ENCODE data around the gene PPIL4.
"Not testable (repeated sequence)": the region's sequence is repeated elsewhere in the genome, so short reads cannot be mapped to it uniquely, and the experiment has no call there.

Gene PPIL4

GRCh38 chr6:149501201-149501600 lies 44.6 kb downstream of the PPIL4 start:
- no peaks in the 10 kb centered on the region for H3K27me3 ChIP-seq
- no peaks in the 10 kb centered on the region for H3K4me1 ChIP-seq
- H3K4me2 ChIP-seq = no peak overlapping the region
- no peaks in the 10 kb centered on the region for H4K20me1 ChIP-seq
- H3K9me3 ChIP-seq = no peaks in the 10 kb centered on the region
- TF ChIP-seq Cebpa-rat (IDR thresholded peaks at IDR 0.05) = no peak
- peaks cover 44% of the 10 kb centered on the region for H3K36me3 ChIP-seq
- H3K27ac ChIP-seq = no peak overlapping the region
- no peak overlapping the region for H3K4me3 ChIP-seq
- no peak overlapping the region for H3K9ac ChIP-seq

DNA sequence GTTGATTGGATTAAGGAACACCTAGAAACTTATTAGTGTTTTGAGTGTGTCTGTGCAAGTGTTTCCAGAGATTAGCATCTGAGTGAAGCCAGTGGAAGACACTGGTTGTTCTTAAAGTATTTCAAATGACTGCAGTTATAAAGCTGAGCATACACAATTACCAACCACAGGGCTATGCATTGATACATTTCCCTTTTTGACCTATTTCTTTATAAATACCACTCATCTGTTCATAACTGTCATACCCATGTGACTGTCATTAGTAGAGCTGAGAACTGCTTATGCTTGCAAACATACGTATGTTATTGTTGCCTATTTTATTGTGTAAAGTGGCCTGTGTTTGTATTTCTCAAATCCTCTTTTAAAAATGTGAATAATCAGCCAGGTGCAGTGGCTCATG lies 45.7 kb downstream of the PPIL4 start:
- no peak overlapping the region for H3K27ac ChIP-seq
- no peak for TF ChIP-seq Cebpa-rat (IDR thresholded peaks at IDR 0.05)

GRCh38 chr6:149499066-149499465 lies 46.8 kb downstream of the PPIL4 start:
- Histone ChIP-seq H3K4me3 (no peak overlapping the region), H3K27me3 (no peaks in the 10 kb centered on the region), H3K4me1 (no peaks in the 10 kb centered on the region), H3K9ac (no peak overlapping the region), H3K36me3 (peaks cover 32% of the 10 kb centered on the region), H4K20me1 (no peaks in the 10 kb centered on the region), H3K27ac (no peak overlapping the region), H3K9me3 (no peaks in the 10 kb centered on the region), H3K4me2 (no peak overlapping the region)
- TF ChIP-seq Cebpa-rat (IDR thresholded peaks at IDR 0.05) = no peak

More for the DNA sequence above, 45.7 kb downstream of the PPIL4 start:
- Histone ChIP-seq H3K4me3 (no peak overlapping the region), H4K20me1 (no peaks in the 10 kb centered on the region), H3K9me3 (no peaks in the 10 kb centered on the region), H3K27me3 (no peaks in the 10 kb centered on the region), H3K4me2 (no peak overlapping the region), H3K9ac (no peak overlapping the region), H3K36me3 (peaks cover 33% of the 10 kb centered on the region), H3K4me1 (no peaks in the 10 kb centered on the region)

DNA sequence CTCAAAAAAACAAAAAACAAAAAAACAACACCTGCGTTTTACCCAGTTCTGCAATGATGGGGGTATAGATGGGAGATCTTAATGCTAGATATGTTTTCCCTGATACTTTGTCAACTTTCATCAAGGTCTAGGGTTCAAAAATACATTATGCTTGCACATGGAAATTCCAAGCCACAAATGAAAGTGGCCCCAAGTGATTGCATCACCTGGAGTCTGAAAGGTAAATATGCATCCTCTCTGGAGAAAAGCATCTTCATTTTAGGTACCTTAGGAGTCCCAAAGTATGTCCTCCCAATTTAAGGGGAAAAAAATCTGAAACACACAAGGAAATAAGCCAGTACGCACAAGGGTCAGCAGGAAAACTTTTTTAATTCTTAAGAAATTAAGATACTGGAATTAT lies 48.5 kb downstream of the PPIL4 start:
- H3K36me3 ChIP-seq = peaks cover 29% of the 10 kb centered on the region
- no peak overlapping the region for H3K27ac ChIP-seq
- TF ChIP-seq Cebpa-rat (IDR thresholded peaks at IDR 0.05) = no peak
- no peaks in the 10 kb centered on the region for H3K4me1 ChIP-seq
- H3K27me3 ChIP-seq = no peaks in the 10 kb centered on the region
- no peak overlapping the region for H3K4me3 ChIP-seq
- H4K20me1 ChIP-seq = no peaks in the 10 kb centered on the region
- no peak overlapping the region for H3K9ac ChIP-seq
- H3K4me2 ChIP-seq = no peak overlapping the region
- H3K9me3 ChIP-seq = no peaks in the 10 kb centered on the region

GRCh38 chr6:149496597-149496996 lies 49.2 kb downstream of the PPIL4 start:
- H3K36me3 ChIP-seq = peaks cover 26% of the 10 kb centered on the region
- H3K9ac ChIP-seq, H3K27me3 ChIP-seq, H3K4me3 ChIP-seq, H3K27ac ChIP-seq, H4K20me1 ChIP-seq, H3K4me1 ChIP-seq, H3K9me3 ChIP-seq, H3K4me2 ChIP-seq: not testable (repeated sequence)

GRCh38 chr6:149495349-149496016 lies 50.4 kb downstream of the PPIL4 start:
- not testable (repeated sequence) for H3K4me2 ChIP-seq, H3K4me3 ChIP-seq

GRCh38 chr6:149494810-149495209 lies 51.0 kb downstream of the PPIL4 start:
- H3K27me3 ChIP-seq, H3K9me3 ChIP-seq, H3K4me2 ChIP-seq: not testable (repeated sequence)

More at GRCh38 chr6:149495349-149496016, 50.4 kb downstream of the PPIL4 start:
- not testable (repeated sequence) for H4K20me1 ChIP-seq, H3K27ac ChIP-seq, H3K9me3 ChIP-seq, H3K9ac ChIP-seq, H3K4me1 ChIP-seq, H3K27me3 ChIP-seq
- peaks cover 26% of the 10 kb centered on the region for H3K36me3 ChIP-seq

DNA sequence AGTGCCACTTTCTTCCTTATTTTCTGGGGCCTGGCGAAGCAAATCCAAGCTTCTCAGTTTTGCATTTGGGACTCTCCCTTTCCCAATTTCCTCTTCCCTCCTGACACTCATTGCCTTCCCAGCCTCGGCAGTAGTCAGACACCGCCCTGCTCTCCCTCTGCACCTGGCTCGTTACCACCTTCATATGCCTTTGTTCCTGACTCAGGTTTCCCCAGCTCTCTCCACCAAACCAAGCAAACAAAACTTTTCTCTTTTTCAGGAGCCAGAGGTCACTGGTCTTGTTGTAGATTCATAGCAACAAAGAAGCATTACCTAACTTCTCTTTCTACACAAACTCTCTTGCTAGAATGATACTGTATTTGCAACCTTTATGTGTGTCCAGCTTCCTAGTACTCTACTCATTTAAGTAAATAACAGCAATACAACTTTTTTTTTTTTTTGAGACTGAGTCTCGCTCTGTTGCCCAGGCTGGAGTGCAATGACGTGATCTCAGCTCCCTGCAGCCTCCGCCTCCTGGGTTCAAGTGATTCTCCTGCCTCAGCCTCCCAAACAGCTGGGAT lies 52.0 kb downstream of the PPIL4 start:
- Histone ChIP-seq H4K20me1 (no peaks in the 10 kb centered on the region), H3K27ac (no peak overlapping the region), H3K4me2 (no peak overlapping the region), H3K9ac (no peak overlapping the region), H3K9me3 (no peaks in the 10 kb centered on the region), H3K4me1 (peaks cover 19% of the 10 kb centered on the region), H3K36me3 (peaks cover 16% of the 10 kb centered on the region), H3K4me3 (no peak overlapping the region), H3K27me3 (no peaks in the 10 kb centered on the region)
- TF ChIP-seq Cebpa-rat (IDR thresholded peaks at IDR 0.05) = no peak

More at GRCh38 chr6:149494810-149495209, 51.0 kb downstream of the PPIL4 start:
- H3K36me3 ChIP-seq = peaks cover 25% of the 10 kb centered on the region
- H4K20me1 ChIP-seq, H3K9ac ChIP-seq, H3K27ac ChIP-seq, H3K4me1 ChIP-seq, H3K4me3 ChIP-seq: not testable (repeated sequence)

GRCh38 chr6:149492798-149493343 lies 53.0 kb downstream of the PPIL4 start:
- H3K36me3 ChIP-seq = peaks cover 11% of the 10 kb centered on the region; the same call in 1 of the 2 replicates
- TF ChIP-seq Cebpa-rat (IDR thresholded peaks at IDR 0.05) = no peak
- H4K20me1 ChIP-seq = no peaks in the 10 kb centered on the region
- H3K4me3 ChIP-seq = no peak overlapping the region
- peaks cover 27% of the 10 kb centered on the region for H3K4me1 ChIP-seq
- no peak overlapping the region for H3K9ac ChIP-seq
- H3K27me3 ChIP-seq = no peaks in the 10 kb centered on the region
- no peak overlapping the region for H3K27ac ChIP-seq
- no peak overlapping the region for H3K4me2 ChIP-seq
- no peaks in the 10 kb centered on the region for H3K9me3 ChIP-seq

DNA sequence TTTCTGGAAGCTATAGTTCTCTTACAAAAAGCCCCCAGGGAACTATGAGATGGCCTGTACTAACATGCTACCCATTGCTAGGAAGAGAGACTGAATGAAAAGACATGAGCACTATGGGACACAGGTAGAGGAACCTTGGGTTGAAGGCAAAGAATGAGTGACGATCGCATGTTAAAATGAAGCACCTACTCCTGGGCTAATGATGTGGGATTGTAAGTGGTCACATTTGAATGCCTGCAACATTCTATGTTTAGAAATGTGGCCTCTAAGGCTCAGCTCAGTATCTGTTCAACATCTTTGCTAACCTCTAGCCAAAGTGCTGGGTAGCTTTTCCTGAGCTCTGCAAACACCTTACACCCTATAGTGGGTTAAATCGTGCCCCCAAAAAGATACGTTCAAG lies 55.9 kb downstream of the PPIL4 start:
- Histone ChIP-seq H3K36me3 (no peaks in the 10 kb centered on the region), H3K4me1 (peaks cover 47% of the 10 kb centered on the region), H3K27me3 (no peaks in the 10 kb centered on the region), H4K20me1 (no peaks in the 10 kb centered on the region), H3K9me3 (no peaks in the 10 kb centered on the region), H3K27ac (no peak overlapping the region), H3K9ac (no peak overlapping the region), H3K4me3 (no peak overlapping the region), H3K4me2 (peak overlapping the region; percentile 31)
- no peak for TF ChIP-seq Cebpa-rat (IDR thresholded peaks at IDR 0.05)

Measured in BLaER1 (cell line).